Measurements from ENCODE around the gene LMF1.

DNA sequence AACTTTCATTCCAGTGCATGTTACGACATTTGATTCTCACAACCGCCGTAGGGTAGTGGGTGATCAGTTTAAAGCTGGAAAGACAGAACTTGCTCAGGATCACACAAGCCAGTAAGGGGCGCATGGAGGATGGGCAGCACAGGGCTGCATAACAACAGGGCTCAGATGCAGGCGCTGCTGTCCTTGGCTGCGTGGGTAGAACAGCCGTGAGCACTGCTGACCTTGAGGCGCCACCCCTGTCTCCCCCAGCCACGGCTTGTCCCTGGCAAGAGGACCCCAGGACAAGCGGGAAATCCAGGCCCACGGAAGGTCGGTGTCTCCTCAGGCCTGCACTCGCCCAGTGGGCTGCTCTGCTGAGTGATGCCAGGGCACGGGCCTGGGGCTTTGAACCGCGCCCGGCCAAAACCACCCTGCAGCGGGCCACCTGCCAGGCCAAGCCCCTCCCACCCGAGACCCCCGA lies 84.7 kb downstream of the LMF1 start:
- TF ChIP-seq, protein P1, sequence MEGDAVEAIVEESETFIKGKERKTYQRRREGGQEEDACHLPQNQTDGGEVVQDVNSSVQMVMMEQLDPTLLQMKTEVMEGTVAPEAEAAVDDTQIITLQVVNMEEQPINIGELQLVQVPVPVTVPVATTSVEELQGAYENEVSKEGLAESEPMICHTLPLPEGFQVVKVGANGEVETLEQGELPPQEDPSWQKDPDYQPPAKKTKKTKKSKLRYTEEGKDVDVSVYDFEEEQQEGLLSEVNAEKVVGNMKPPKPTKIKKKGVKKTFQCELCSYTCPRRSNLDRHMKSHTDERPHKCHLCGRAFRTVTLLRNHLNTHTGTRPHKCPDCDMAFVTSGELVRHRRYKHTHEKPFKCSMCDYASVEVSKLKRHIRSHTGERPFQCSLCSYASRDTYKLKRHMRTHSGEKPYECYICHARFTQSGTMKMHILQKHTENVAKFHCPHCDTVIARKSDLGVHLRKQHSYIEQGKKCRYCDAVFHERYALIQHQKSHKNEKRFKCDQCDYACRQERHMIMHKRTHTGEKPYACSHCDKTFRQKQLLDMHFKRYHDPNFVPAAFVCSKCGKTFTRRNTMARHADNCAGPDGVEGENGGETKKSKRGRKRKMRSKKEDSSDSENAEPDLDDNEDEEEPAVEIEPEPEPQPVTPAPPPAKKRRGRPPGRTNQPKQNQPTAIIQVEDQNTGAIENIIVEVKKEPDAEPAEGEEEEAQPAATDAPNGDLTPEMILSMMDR (IDR thresholded peaks at IDR 0.05), result no peak
- no peak for TF ChIP-seq EZH2 (IDR thresholded peaks at IDR 0.05; ENCODE audit: borderline replicate concordance, insufficient read depth, low read depth, low read length, poor library complexity, severe bottlenecking)

All from B cell (primary cell).